Measurements from ENCODE around the gene CFAP210. TPM values are rescaled to one million over a fixed set of nuclear protein-coding genes. Genes with fewer than 3 reads are reported as not detected.
"Not testable (repeated sequence)": the region's sequence is repeated elsewhere in the genome, so short reads cannot be mapped to it uniquely, and the experiment has no call there.

Gene CFAP210
- total RNA-seq, 2 experiments from 2014 or later: 2.2 to 3.1 TPM

- Mint-ChIP-seq H3K9me3 (peaks cover 9% of the 10 kb centered on the region), H3K27ac (no peak overlapping the region), H3K36me3 (ENCODE audit: low read depth) (peaks cover 8% of the 10 kb centered on the region), H3K4me1 (ENCODE audit: low read depth) (peaks cover 18% of the 10 kb centered on the region), H3K27me3 (no peaks in the 10 kb centered on the region), H3K4me3 (no peak overlapping the region)
- no peak overlapping the region for H3K4me3 ChIP-seq (ENCODE audit: low read length)
- H3K36me3 ChIP-seq (ENCODE audit: insufficient read depth, low read length): no peaks in the 10 kb centered on the region
- DNase-seq (no peak), ATAC-seq (ENCODE audit: poor library complexity) (no peak)
- no peak for TF ChIP-seq CTCF (IDR thresholded peaks at IDR 0.05)
- peaks cover 18% of the 10 kb centered on the region for H3K4me1 ChIP-seq (ENCODE audit: insufficient read depth, low read length)
- POLR2A ChIA-PET: interaction anchor here (1.1 kb wide), 1 partner anchor 108 kb away, joined by 3 read pairs; the partner anchor contains the start of gene PPIG
- intact Hi-C loops (cut with DNase I, micrococcal nuclease): loop anchor here (2.0 to 10.0 kb wide), 8 partner anchors 105 to 1742 kb away; partner anchors contain the start of genes BBS5 (in 2 of the 2), METTL5 (in 2 of the 2), PPIG (in 2 of the 2) and DCAF17 (in 1 of the 2)
- H3K9me3 ChIP-seq (ENCODE audit: control insufficient read depth in 1 of 2, insufficient read depth in 1 of 2, low read length in 2 of 2): peaks cover 0 to 4% of the 10 kb centered on the region in 2 experiments
- H3K27ac ChIP-seq (ENCODE audit: low read depth in 1 of 2, low read length in 2 of 2): no peak overlapping the region
- CTCF ChIA-PET: interaction anchor here (2.9 kb wide), 1 partner anchor 132 kb away, joined by 15 read pairs; the partner anchor contains the start of gene METTL5
- peaks cover 0 to 5% of the 10 kb centered on the region in 2 experiments for H3K27me3 ChIP-seq (ENCODE audit: control insufficient read depth in 1 of 2, insufficient read depth in 2 of 2, low read length in 2 of 2)
Measured at GRCh38 chr2:169692718-169693117, 1.5 kb downstream of the CFAP210 start.

GRCh38 chr2:169690958-169691357, 3.2 kb downstream of the CFAP210 start:
- POLR2A ChIA-PET: interaction anchor here (0.6 kb wide), 1 partner anchor 193 kb away, joined by 3 read pairs; no protein-coding TSS in a partner anchor
- Mint-ChIP-seq H3K4me3 (no peak overlapping the region), H3K36me3 (ENCODE audit: low read depth) (peaks cover 8% of the 10 kb centered on the region), H3K27me3 (no peaks in the 10 kb centered on the region), H3K9me3 (peaks cover 9% of the 10 kb centered on the region), H3K27ac (no peak overlapping the region), H3K4me1 (ENCODE audit: low read depth) (peaks cover 18% of the 10 kb centered on the region)
- DNase-seq (no peak), ATAC-seq (ENCODE audit: poor library complexity) (no peak)
- no peak overlapping the region for H3K4me3 ChIP-seq (ENCODE audit: low read length)
- peaks cover 0 to 4% of the 10 kb centered on the region in 2 experiments for H3K9me3 ChIP-seq (ENCODE audit: control insufficient read depth in 1 of 2, insufficient read depth in 1 of 2, low read length in 2 of 2)
- H3K27me3 ChIP-seq (ENCODE audit: control insufficient read depth in 1 of 2, insufficient read depth in 2 of 2, low read length in 2 of 2): peaks cover 0 to 5% of the 10 kb centered on the region in 2 experiments
- CTCF ChIA-PET: interaction anchor here (0.8 kb wide), 1 partner anchor 27 kb away, joined by 4 read pairs; no protein-coding TSS in a partner anchor
- intact Hi-C loops (cut with DNase I, micrococcal nuclease): loop anchor here (5.0 to 10.0 kb wide), 6 partner anchors 106 to 1744 kb away; partner anchors contain the start of genes BBS5 (in 2 of the 2), DCAF17 (in 1 of the 2), METTL5 (in 1 of the 2) and METTL8 (in 1 of the 2)
- H3K4me1 ChIP-seq (ENCODE audit: insufficient read depth, low read length): peaks cover 18% of the 10 kb centered on the region
- no peak for TF ChIP-seq CTCF (IDR thresholded peaks at IDR 0.05)
- H3K36me3 ChIP-seq (ENCODE audit: insufficient read depth, low read length): no peaks in the 10 kb centered on the region
- H3K27ac ChIP-seq (ENCODE audit: low read depth in 1 of 2, low read length in 2 of 2): no peak overlapping the region

GRCh38 chr2:169687943-169688342, 6.3 kb downstream of the CFAP210 start:
- CTCF ChIA-PET; H3K27me3 Mint-ChIP-seq; H3K36me3 ChIP-seq (ENCODE audit: insufficient read depth, low read length); intact Hi-C loops (cut with DNase I, micrococcal nuclease); H3K27ac ChIP-seq (ENCODE audit: low read depth in 1 of 2, low read length in 2 of 2); H3K4me3 ChIP-seq (ENCODE audit: low read length); ATAC-seq (ENCODE audit: poor library complexity); H3K4me1 Mint-ChIP-seq (ENCODE audit: low read depth); H3K9me3 ChIP-seq (ENCODE audit: control insufficient read depth in 1 of 2, insufficient read depth in 1 of 2, low read length in 2 of 2); POLR2A ChIA-PET; H3K4me1 ChIP-seq (ENCODE audit: insufficient read depth, low read length); H3K36me3 Mint-ChIP-seq (ENCODE audit: low read depth); DNase-seq; H3K4me3 Mint-ChIP-seq; H3K9me3 Mint-ChIP-seq; H3K27me3 ChIP-seq (ENCODE audit: control insufficient read depth in 1 of 2, insufficient read depth in 2 of 2, low read length in 2 of 2); H3K27ac Mint-ChIP-seq: not testable (repeated sequence)

- H3K9me3 ChIP-seq (ENCODE audit: control insufficient read depth in 1 of 2, insufficient read depth in 1 of 2, low read length in 2 of 2); CTCF ChIA-PET; H3K27ac Mint-ChIP-seq; POLR2A ChIA-PET; DNase-seq; H3K27ac ChIP-seq (ENCODE audit: low read depth in 1 of 2, low read length in 2 of 2); H3K27me3 ChIP-seq (ENCODE audit: control insufficient read depth in 1 of 2, insufficient read depth in 2 of 2, low read length in 2 of 2); H3K4me1 ChIP-seq (ENCODE audit: insufficient read depth, low read length); H3K27me3 Mint-ChIP-seq; H3K36me3 Mint-ChIP-seq (ENCODE audit: low read depth); H3K36me3 ChIP-seq (ENCODE audit: insufficient read depth, low read length); H3K4me3 Mint-ChIP-seq; H3K4me3 ChIP-seq (ENCODE audit: low read length); H3K4me1 Mint-ChIP-seq (ENCODE audit: low read depth); H3K9me3 Mint-ChIP-seq; intact Hi-C loops (cut with DNase I, micrococcal nuclease); ATAC-seq (ENCODE audit: poor library complexity): not testable (repeated sequence)
Measured at GRCh38 chr2:169686825-169687224, 7.4 kb downstream of the CFAP210 start.

GRCh38 chr2:169684712-169685111, 9.5 kb downstream of the CFAP210 start:
- POLR2A ChIA-PET; H3K27me3 Mint-ChIP-seq; H3K4me1 ChIP-seq (ENCODE audit: insufficient read depth, low read length); intact Hi-C loops (cut with DNase I, micrococcal nuclease); H3K27me3 ChIP-seq (ENCODE audit: control insufficient read depth in 1 of 2, insufficient read depth in 2 of 2, low read length in 2 of 2); H3K9me3 ChIP-seq (ENCODE audit: control insufficient read depth in 1 of 2, insufficient read depth in 1 of 2, low read length in 2 of 2); H3K27ac Mint-ChIP-seq; H3K9me3 Mint-ChIP-seq; H3K4me3 ChIP-seq (ENCODE audit: low read length); ATAC-seq (ENCODE audit: poor library complexity); H3K36me3 Mint-ChIP-seq (ENCODE audit: low read depth); CTCF ChIA-PET; H3K27ac ChIP-seq (ENCODE audit: low read depth in 1 of 2, low read length in 2 of 2); H3K4me1 Mint-ChIP-seq (ENCODE audit: low read depth); DNase-seq; H3K4me3 Mint-ChIP-seq; H3K36me3 ChIP-seq (ENCODE audit: insufficient read depth, low read length): not testable (repeated sequence)

All from CD4-positive, alpha-beta T cell (primary cell).